Measurements from ENCODE around the gene PAK3.

DNA sequence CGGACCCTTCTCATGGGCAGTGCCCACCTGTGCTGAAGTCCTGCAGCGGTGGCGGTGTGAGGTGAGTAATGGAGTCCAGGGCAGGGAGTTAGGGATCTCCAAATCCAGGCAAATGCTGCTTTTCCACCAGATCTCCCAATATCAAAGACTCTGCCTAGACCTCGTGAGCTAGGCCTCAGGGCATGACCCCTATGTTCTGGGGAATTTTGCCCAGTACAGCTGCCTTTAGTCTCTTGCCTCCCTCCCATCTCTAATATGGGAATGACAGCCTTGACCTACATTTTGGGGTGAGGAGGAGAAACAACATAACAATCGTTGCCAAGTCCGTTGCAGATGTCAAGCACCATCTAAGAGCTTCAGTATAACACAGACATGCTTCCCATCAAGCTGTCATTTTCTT lies 7.3 kb downstream of the PAK3 start:
- TF ChIP-seq, protein P1, sequence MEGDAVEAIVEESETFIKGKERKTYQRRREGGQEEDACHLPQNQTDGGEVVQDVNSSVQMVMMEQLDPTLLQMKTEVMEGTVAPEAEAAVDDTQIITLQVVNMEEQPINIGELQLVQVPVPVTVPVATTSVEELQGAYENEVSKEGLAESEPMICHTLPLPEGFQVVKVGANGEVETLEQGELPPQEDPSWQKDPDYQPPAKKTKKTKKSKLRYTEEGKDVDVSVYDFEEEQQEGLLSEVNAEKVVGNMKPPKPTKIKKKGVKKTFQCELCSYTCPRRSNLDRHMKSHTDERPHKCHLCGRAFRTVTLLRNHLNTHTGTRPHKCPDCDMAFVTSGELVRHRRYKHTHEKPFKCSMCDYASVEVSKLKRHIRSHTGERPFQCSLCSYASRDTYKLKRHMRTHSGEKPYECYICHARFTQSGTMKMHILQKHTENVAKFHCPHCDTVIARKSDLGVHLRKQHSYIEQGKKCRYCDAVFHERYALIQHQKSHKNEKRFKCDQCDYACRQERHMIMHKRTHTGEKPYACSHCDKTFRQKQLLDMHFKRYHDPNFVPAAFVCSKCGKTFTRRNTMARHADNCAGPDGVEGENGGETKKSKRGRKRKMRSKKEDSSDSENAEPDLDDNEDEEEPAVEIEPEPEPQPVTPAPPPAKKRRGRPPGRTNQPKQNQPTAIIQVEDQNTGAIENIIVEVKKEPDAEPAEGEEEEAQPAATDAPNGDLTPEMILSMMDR (IDR thresholded peaks at IDR 0.05): no peak
- no peak for TF ChIP-seq POLR2A (IDR thresholded peaks at IDR 0.05)
